Peyer's patch (tissue), 4 donors: ENCODE results near the gene COL6A3.

Experiments used
- POLR2A ChIP-seq, 2 donors: fragments of 450-650 bp; IDR thresholded peaks; one replicate each; pipeline ENCODE4 v1.5.1; 2017; ENCODE audit warnings: antibody characterized with exemption in 2 of 2, mild to moderate bottlenecking in 2 of 2, moderate library complexity in 2 of 2
- TF ChIP-seq, protein P1 (sequence below), 6 experiments: fragments of 450-650 bp in 4 of 6; fragments of 200-600 bp in 2 of 6; sonication (generic) in 1 of 6; IDR thresholded peaks; one replicate each; pipeline ENCODE4 v1.5.1; 2017 to 2019; ENCODE audit warnings: antibody characterized with exemption in 6 of 6, mild to moderate bottlenecking in 3 of 6, moderate library complexity in 1 of 6

DNA sequence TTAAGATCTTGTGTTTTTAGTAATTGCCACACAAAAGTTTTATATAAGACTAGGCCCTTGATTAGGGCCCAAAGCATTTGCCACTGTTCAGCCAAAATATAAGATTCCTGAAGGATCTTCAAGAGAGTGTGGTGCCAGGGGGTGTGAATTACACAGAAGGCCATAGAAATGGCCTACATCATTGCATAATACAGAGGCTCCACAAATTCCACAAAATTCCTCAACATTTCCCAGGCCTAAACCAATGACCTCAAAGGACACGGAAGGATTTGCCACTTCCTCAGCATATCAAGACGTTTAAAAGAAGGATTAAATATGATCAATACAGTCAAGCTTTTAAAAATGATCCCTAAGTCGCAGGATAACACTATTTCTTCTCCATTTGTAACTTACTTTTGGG is 24.1 kb downstream of the COL6A3 start:
- TF ChIP-seq, protein P1, sequence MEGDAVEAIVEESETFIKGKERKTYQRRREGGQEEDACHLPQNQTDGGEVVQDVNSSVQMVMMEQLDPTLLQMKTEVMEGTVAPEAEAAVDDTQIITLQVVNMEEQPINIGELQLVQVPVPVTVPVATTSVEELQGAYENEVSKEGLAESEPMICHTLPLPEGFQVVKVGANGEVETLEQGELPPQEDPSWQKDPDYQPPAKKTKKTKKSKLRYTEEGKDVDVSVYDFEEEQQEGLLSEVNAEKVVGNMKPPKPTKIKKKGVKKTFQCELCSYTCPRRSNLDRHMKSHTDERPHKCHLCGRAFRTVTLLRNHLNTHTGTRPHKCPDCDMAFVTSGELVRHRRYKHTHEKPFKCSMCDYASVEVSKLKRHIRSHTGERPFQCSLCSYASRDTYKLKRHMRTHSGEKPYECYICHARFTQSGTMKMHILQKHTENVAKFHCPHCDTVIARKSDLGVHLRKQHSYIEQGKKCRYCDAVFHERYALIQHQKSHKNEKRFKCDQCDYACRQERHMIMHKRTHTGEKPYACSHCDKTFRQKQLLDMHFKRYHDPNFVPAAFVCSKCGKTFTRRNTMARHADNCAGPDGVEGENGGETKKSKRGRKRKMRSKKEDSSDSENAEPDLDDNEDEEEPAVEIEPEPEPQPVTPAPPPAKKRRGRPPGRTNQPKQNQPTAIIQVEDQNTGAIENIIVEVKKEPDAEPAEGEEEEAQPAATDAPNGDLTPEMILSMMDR (IDR thresholded peaks at IDR 0.05): no peak
- TF ChIP-seq POLR2A (IDR thresholded peaks at IDR 0.05): no peak
